GM19324 (cell line): ENCODE measurements around the gene TMPRSS6.

Experiments
- ATAC-seq: cut with Tn5 transposase; IDR thresholded peaks from one replicate; pipeline ENCODE4 v1.9.1; 2021; ENCODE audit warnings: mild to moderate bottlenecking, moderate library complexity; ENCODE audit not compliant: unreplicated experiment, low FRiP score

Gene TMPRSS6

GRCh38 chr22:37032535-37033460 lies 76.7 kb downstream of the TMPRSS6 start:
- no peak for ATAC-seq

DNA sequence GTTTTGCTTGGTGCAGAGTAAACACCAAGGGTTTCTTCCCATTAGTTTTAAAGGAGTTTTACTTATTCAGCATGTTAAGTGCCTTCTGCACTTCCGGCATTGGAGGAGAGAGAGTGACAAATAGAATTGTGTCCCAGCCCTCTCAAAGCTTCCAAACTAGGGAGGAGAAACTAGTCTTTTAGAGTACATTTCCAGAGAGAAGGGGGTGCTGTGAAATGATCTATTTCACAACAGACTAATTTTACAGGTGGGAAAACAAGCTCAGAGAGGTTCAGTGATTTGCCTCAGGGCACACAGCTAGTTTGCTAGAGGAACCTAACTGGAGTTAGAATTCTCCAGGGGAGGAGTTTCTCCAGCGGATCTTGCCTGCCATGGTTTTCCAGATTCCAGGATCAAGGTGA lies 77.4 kb downstream of the TMPRSS6 start:
- no peak for ATAC-seq

- ATAC-seq: no peak
Measured at GRCh38 chr22:37030560-37031281, 78.8 kb downstream of the TMPRSS6 start.

- ATAC-seq: no peak
Measured at GRCh38 chr22:37028692-37029674, 80.5 kb downstream of the TMPRSS6 start.

- no peak for ATAC-seq
Measured at GRCh38 chr22:37027556-37027955, 82.0 kb downstream of the TMPRSS6 start.

- no peak for ATAC-seq
Measured at GRCh38 chr22:37026325-37026724, 83.2 kb downstream of the TMPRSS6 start.

DNA sequence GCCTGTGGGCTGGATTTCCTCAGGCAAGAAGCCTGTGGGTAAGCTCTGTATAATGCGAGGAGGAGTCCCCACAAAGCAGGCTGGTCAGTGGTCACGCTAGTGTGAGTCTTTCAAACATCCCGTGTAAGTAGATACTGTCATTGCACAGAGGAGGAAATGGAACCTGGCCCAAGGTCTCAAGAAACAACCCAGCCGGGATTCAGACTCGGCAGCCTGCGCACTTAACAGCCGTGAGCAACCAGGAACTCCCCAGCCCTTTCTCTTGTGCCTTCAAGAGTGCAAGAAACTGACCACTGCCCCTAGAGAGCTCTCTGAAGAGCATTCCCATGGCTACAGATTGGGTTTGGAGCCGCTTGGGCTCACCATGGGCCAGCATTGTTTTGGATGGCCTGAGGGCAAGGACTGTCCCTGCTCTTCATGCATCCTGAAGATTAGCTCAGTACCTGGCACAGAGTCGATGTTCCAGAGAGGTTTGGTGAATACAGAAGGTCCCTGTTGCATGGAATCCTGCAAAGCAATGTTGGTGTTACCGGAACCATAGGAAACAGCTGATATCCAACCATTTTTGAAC lies 83.9 kb downstream of the TMPRSS6 start:
- no peak for ATAC-seq

- ATAC-seq: no peak
Measured at GRCh38 chr22:37024339-37025157, 85.0 kb downstream of the TMPRSS6 start.

GRCh38 chr22:37023743-37024338 lies 85.7 kb downstream of the TMPRSS6 start:
- no peak for ATAC-seq

DNA sequence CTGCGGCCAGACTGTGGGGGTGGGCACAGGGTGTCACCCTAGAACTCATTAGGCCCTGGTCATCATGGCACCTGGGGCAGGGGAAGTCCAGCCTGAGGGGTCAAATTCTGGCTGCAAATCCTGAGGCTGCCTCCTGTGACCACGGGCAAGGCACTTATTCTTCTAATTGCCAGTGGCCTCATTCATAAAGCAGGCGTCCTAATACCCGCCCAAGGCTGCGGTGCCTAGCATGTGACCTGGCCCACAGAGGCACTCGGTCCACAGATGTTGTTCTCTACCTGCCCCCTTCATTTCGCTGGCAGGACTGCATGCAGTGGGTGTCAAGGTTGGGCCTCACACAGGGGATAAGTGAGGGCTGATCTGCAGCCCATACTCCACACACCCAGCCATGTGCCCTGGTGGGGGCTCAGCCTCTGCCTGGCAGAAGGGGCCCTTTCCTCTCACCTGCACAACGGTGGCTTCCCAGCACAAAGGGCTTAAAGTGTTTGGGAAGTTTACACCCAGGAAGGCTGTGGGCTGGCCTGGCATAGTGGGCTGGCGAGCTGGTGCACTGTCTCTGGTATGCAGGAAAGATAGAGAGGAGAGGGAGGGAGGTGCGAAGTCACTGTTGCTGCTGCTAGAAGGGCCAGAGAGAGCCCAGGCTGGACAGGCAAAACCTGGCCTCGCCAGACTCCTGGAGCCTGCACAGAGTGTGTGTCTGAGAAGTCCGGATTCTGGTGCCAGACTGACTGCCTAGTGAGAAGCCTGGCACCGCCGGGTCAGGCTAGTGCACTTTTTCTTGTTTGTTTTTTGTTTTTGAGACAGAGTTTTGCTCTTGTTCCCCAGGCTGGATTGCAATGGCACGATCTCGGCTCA lies 86.8 kb downstream of the TMPRSS6 start:
- no peak for ATAC-seq

DNA sequence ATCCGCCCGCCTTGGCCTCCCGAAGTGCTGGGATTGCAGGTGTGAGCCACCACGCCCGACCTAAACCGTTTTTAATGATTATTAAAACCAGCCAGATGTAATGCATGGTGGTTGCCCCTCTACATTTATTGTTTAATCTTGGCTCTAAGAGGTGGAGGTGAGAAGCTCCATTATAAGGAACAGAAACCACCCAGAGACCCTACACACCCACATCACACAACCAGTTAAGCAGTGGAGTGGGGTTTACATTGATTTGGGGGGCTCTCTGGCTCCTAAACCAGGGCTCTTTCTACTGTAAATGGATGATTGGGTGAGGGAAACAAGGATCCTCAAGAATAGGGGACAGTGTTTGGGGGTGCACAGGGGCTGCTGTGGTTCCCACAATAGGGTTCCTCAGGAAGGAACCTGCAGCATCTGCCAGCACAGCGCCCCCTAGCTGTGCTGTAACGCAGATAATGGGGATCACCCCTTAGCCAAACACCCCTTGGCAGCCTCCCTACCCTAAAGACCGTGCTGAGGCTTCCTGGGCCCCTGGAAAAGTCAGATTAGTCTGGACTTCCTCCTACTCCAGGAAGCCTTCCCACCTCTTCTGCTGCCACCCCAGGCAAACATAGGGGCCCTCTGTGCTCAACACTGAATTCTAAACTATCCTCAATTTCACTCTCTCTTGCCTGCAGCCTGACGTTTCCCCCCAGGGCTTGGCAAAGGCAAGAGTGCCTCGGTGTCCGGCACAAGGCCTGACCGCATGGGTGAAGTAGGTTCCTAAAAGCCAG lies 87.6 kb downstream of the TMPRSS6 start:
- ATAC-seq: no peak

GRCh38 chr22:37021041-37021440 lies 88.5 kb downstream of the TMPRSS6 start:
- ATAC-seq: no peak

DNA sequence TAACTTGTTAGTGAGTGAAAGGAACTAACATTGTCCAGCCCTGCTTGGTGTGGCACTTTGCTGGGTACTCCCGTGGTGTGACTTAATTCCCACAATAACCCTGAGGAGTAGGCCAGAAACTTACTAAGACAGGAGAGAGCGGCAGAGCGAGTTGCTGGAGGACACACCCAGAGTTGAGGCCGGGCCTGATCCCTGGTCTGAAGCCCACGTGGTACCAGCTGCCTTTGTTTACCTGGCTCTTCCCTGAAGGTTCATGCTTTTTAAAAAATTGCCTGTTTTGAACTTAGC lies 89.4 kb downstream of the TMPRSS6 start:
- no peak for ATAC-seq

DNA sequence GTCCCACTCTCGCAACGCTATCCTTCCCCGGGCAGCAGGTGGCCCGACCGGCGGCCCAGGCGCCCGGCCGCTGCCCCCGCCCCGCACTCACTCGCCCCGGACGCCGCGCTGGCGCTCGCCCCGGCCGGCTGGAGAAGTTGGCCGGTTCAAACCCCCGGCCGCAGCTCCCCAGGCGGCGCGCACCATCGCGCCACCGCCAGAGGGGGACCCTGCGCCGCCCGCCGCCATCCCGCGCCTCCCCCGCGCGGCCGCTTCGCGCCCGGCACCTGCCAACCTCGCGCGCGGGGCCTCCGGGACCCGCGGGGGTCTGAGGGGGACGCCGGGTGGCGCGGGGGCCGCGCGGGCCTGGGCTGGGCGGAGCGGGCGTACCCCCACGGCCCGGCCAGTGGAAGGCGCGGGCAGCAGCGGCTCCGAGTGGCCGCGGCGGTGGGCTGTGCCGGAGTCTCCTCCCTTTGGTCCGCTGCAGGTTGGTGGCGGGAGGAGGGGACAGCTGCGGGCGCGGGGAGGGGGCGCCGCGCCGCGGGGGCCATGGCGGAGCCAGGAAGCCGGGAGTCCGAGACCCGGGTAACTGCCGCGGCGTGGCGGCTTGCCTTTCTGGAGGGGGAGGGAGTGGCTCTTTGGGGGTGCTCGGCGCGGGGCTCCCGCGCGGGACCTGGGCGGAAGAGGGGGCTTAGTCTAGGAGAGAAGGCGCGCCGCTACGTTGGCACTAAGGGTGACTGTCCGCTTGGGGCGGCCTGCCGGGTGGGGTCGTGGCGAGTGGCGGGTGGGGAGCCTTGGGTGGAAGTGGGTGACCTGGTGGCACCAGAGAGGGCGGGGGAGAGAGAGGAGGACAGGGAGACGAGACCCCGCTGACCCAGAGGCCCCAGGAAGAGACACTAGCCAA lies 90.0 kb downstream of the TMPRSS6 start, which contains the start of the genes MPST and TST:
MPST (plus strand) TSS at position 434 of the 883 bp plus-strand sequence; CDS start at position 529, 95 bp downstream.
TST (minus strand) TSS at position 139 of the 883 bp plus-strand sequence. CDS start 715 bp downstream, outside the sequence.
- ATAC-seq: peak; percentile 71

- peak; percentile 41 for ATAC-seq
Measured at GRCh38 chr22:37018815-37019308, 90.7 kb downstream of the TMPRSS6 start.
